MM.1S (cell line): ENCODE data around the gene MINDY4.

ENCODE experiments used
- DNase-seq: peaks from one replicate; pipeline ENCODE4 v3.0.0-alpha.2; 2015
- H2AFZ ChIP-seq: fragments of 300-600 bp; sonication (generic); 2 replicates; pipeline ENCODE4 v1.6.0; 2016; ENCODE audit warnings: antibody characterized with exemption, low read length
- H3F3A ChIP-seq: fragments of 300-600 bp; sonication (generic); 2 replicates; pipeline ENCODE4 v1.6.1; 2016; ENCODE audit warnings: mild to moderate bottlenecking, antibody characterized with exemption, low read length, moderate library complexity, mixed read lengths; ENCODE audit not compliant: insufficient read depth
- H3K27ac ChIP-seq: fragments of 300-600 bp; sonication (generic); 2 replicates; pipeline ENCODE4 v1.5.1; 2016; ENCODE audit warnings: mild to moderate bottlenecking, low read length
- H3K27me3 ChIP-seq: fragments of 300-600 bp; sonication (generic); replicated peaks from 2 replicates; pipeline ENCODE4 v1.6.0; 2016; ENCODE audit warnings: low read length; ENCODE audit not compliant: insufficient read depth
- H3K36me3 ChIP-seq: fragments of 300-600 bp; sonication (generic); replicated peaks from 2 replicates; pipeline ENCODE4 v1.6.1; 2016; ENCODE audit warnings: mild to moderate bottlenecking, low read length, mixed read lengths; ENCODE audit not compliant: insufficient read depth
- H3K4me1 ChIP-seq: fragments of 300-600 bp; sonication (generic); 2 replicates; pipeline ENCODE4 v1.6.1; 2016; ENCODE audit warnings: low read length, mixed read lengths
- H3K4me2 ChIP-seq: fragments of 300-600 bp; sonication (generic); 2 replicates; pipeline ENCODE4 v1.6.0; 2016; ENCODE audit warnings: low read depth, low read length
- H3K4me3 ChIP-seq: fragments of 300-600 bp; sonication (generic); 2 replicates; pipeline ENCODE4 v1.5.1; 2016; ENCODE audit warnings: low read length, mixed read lengths
- H3K79me2 ChIP-seq: fragments of 300-600 bp; sonication (generic); 2 replicates; pipeline ENCODE4 v1.6.1; 2016; ENCODE audit warnings: mixed run types, low read length, mixed read lengths
- H3K9ac ChIP-seq: fragments of 300-600 bp; sonication (generic); 2 replicates; pipeline ENCODE4 v1.6.1; 2016; ENCODE audit warnings: low read length, mixed read lengths
- H3K9me2 ChIP-seq: fragments of 300-600 bp; sonication (generic); replicated peaks from 2 replicates; pipeline ENCODE4 v1.6.1; 2016; ENCODE audit warnings: mild to moderate bottlenecking, low read length, mixed read lengths; ENCODE audit not compliant: insufficient read depth
- H3K9me3 ChIP-seq: fragments of 300-600 bp; sonication (generic); replicated peaks from 2 replicates; pipeline ENCODE4 v1.6.1; 2016; ENCODE audit warnings: mild to moderate bottlenecking, low read length, mixed read lengths; ENCODE audit not compliant: insufficient read depth
- H4K20me1 ChIP-seq: fragments of 300-600 bp; sonication (generic); 2 replicates; pipeline ENCODE4 v1.6.1; 2016; ENCODE audit warnings: mild to moderate bottlenecking, low read length, moderate library complexity, mixed read lengths; ENCODE audit not compliant: insufficient read depth
- CTCF ChIP-seq: fragments of 300-600 bp; sonication (generic); IDR thresholded peaks from 2 replicates; pipeline ENCODE4 v1.5.1; 2016; ENCODE audit warnings: antibody characterized with exemption, low read length, mixed read lengths
- EZH2 ChIP-seq: fragments of 300-600 bp; sonication (generic); optimal IDR thresholded peaks from 2 replicates; pipeline ENCODE3; 2017; ENCODE audit warnings: low read depth, mild to moderate bottlenecking, antibody characterized with exemption, low read length, mixed read lengths
- EZH2phosphoT487 ChIP-seq: fragments of 300-600 bp; sonication (generic); IDR thresholded peaks from 2 replicates; pipeline ENCODE4 v1.6.1; 2018; ENCODE audit warnings: antibody characterized with exemption, low read length

MINDY4 gene

GRCh38 chr7:30936650-30937245 is 165.5 kb downstream of the MINDY4 start:
- Histone ChIP-seq H3K79me2 (no peaks in the 10 kb centered on the region), H3K36me3 (no peaks in the 10 kb centered on the region), H3K9me3 (no peaks in the 10 kb centered on the region), H3K9me2 (no peaks in the 10 kb centered on the region), H3K4me3 (no peak overlapping the region), H3K4me2 (no peak overlapping the region), H4K20me1 (no peaks in the 10 kb centered on the region), H3K9ac (no peak overlapping the region), H3K27ac (no peak overlapping the region), H3K27me3 (no peaks in the 10 kb centered on the region), H2AFZ (no peak overlapping the region), H3K4me1 (no peaks in the 10 kb centered on the region), H3F3A (no peaks in the 10 kb centered on the region)
- DNase-seq: no peak
- no peak for TF ChIP-seq EZH2
- no peak for TF ChIP-seq CTCF
- no peak for TF ChIP-seq EZH2phosphoT487

- Histone ChIP-seq H3K9me3 (no peaks in the 10 kb centered on the region), H3K4me2 (no peak overlapping the region), H2AFZ (no peak overlapping the region), H3K9me2 (no peaks in the 10 kb centered on the region), H4K20me1 (no peaks in the 10 kb centered on the region), H3K27me3 (no peaks in the 10 kb centered on the region), H3K27ac (no peak overlapping the region), H3K9ac (no peak overlapping the region), H3K4me3 (no peak overlapping the region), H3K4me1 (no peaks in the 10 kb centered on the region), H3K36me3 (no peaks in the 10 kb centered on the region), H3F3A (no peaks in the 10 kb centered on the region), H3K79me2 (no peaks in the 10 kb centered on the region)
- TF ChIP-seq EZH2phosphoT487 (no peak), EZH2 (no peak), CTCF (no peak)
- no peak for DNase-seq
Measured at GRCh38 chr7:30937416-30937815, 166.2 kb downstream of the MINDY4 start.

- DNase-seq: peak; percentile 74
- H3K4me2 ChIP-seq: peak overlapping the region; percentile 55; the same call in 1 of the 2 replicates
Measured at GRCh38 chr7:30938435-30939316, 167.5 kb downstream of the MINDY4 start.

More at GRCh38 chr7:30938435-30939316, 167.5 kb downstream of the MINDY4 start:
- Histone ChIP-seq H3K27ac (no peak overlapping the region), H3K4me3 (no peak overlapping the region), H3K36me3 (no peaks in the 10 kb centered on the region), H2AFZ (peak overlapping the region; percentile 78; the same call in 1 of the 2 replicates), H4K20me1 (no peaks in the 10 kb centered on the region), H3K79me2 (no peaks in the 10 kb centered on the region), H3K4me1 (no peaks in the 10 kb centered on the region), H3K9me3 (no peaks in the 10 kb centered on the region), H3K27me3 (no peaks in the 10 kb centered on the region), H3K9me2 (no peaks in the 10 kb centered on the region), H3F3A (no peaks in the 10 kb centered on the region), H3K9ac (no peak overlapping the region; the same call in 1 of the 2 replicates)
- TF ChIP-seq EZH2 (no peak), CTCF (peak; percentile 93), EZH2phosphoT487 (no peak)
